Stimulated activated CD4-positive, alpha-beta T cell treated with anti-CD3 and anti-CD28 coated beads, Interleukin-4, amount 100 ng/mL, for 48 hours (primary cell): ENCODE measurements around the gene SYNCRIP.
"Not testable (repeated sequence)": the region's sequence is repeated elsewhere in the genome, so short reads cannot be mapped to it uniquely, and the experiment has no call there.

Source experiments
- DNase-seq, 2 donors: peaks; one replicate each; pipeline ENCODE4 v3.0.0-alpha.2; 2020; ENCODE audit warnings: low read depth in 2 of 2

The SYNCRIP gene

GRCh38 chr6:85594197-85594930 is 48.3 kb downstream of the SYNCRIP start:
- peak; percentile 32 to 44 for DNase-seq

- DNase-seq: peak; percentile 59 to 76
These were observed 49.1 kb downstream of the SYNCRIP start, which contains the start of gene SNX14 for GRCh38 chr6:85593438-85594196. SNX14 (minus strand) TSS chr6:85593858; CDS start chr6:85593718, 140 bp downstream.

GRCh38 chr6:85592033-85592432 is 50.7 kb downstream of the SYNCRIP start:
- no peak for DNase-seq

DNA sequence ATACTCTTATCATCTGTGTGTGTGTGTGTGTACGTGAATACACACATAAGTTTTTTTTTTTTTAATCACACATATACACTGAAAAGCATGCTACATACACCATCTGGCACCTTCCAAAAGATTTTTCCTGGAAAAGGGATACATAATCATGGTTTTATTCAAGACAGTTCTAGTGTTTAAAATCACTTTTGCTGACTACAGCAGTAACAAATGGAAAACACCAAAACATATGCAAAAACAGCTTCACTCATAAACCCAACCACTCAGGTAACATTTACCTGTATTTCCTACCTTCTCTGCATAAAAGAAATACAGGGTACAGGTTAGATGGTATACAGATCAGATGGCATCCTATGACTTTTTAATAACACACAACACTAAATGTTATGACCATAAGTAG is 51.5 kb downstream of the SYNCRIP start:
- no peak for DNase-seq

DNA sequence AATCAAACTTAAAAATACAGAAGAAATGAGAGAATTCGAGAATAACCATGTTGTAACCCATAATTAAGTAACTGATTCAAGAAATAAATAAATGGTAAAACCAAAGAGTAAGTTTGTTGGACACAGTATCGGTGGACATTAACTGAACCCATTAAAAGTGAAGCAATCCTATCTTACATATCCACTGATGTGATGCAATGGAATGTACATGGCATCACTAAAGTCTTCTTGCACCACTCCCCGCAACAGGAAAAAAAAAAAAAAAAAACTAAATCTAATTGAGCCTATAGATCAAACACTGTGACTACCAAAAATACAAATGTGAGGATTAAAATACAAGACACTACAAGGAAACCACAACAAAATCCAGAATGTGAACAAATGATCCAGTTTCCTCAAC is 56.9 kb downstream of the SYNCRIP start:
- DNase-seq: no peak

DNA sequence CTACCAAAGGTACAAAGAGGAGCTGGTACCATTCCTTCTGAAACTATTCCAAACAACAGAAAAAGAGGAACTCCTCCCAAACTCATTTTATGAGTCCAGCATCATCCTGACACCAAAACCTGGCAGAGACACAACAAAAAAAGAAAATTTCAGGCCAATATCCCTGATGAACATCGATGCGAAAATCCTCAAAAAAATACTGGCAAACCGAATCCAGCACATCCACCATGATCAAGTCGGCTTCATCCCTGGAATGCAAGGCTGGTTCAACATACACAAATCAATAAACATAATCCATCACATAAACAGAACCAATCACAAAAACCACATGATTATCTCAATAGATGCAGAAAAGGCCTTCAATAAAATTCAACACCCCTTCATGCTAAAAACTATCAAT is 59.9 kb downstream of the SYNCRIP start:
- not testable (repeated sequence) for DNase-seq

- DNase-seq: no peak
These were observed 61.1 kb downstream of the SYNCRIP start for GRCh38 chr6:85581572-85581971.

DNA sequence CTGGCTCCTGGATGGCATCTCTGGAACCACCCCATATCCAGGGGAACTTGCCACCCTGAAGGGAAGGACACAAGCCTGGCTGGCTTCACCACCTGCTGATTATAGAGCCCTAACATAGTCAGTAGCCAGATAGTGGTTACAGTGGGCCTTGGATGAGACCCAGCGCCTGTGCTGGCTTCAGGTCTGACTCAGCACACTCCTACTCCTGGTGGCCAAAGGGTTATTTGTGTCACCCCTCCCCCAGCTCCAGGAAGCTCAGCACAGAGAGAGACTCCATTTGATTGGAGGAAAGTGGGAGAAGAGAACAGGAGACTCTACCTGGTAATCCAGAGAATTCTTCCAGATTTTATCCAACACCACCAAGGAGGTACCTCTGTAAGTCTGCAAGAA is 61.8 kb downstream of the SYNCRIP start:
- no peak for DNase-seq

DNA sequence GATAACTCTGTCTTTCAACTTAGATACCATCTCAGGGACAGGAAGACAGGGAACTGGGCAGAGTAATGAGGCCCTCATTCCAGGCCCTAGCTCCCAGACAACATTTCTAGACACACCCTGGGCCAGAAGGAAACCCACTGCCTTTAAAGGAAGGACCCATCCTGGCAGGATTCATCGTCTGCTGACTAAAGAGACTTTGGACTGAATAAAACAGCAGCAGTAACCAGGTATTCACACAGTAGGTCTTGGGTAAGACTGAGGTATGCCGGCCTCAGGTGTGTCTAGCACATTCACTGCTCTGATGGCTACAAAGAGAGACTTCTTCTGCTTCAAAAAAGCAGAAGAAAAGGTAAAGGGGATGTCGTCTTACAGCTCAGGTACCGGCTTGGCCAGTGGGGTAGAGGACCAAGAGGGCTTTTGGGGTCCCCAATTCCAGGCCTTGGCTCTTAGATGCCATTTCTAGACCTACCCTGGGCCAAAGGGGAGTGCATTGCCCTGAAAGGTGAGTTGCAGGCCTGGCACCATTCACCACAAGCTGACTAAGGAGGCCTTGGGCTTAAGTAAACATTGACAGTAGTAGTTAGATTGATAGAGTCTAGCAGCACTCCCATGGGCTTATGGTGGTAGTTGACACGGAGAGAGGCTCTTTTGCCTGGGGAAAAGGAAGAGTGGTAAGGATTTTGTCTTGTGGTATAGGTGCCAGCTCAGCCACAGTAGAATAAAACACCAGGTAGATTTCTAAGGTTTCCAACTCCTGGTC is 62.4 kb downstream of the SYNCRIP start:
- no peak for DNase-seq

DNA sequence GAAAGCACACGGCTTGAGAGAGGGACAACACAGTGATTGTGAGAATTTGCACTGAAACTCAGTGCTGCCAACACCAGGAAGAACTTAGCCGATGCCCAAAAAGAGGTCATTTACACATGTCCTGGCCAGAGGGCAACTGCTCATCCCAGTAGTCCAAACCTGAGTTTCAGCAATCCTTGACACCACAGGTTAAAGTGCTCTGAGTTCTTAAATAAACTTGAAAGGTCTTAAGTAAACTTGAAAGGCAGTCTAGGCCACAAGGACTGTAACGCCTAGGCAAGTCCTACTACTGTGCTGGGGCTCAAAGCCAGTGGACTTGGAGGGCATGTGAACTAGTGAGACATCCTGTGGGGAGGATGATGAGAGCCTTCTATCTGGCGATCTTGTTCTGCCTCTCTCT is 63.1 kb downstream of the SYNCRIP start:
- DNase-seq: no peak

GRCh38 chr6:85576476-85576875 is 66.2 kb downstream of the SYNCRIP start:
- DNase-seq: no peak

DNA sequence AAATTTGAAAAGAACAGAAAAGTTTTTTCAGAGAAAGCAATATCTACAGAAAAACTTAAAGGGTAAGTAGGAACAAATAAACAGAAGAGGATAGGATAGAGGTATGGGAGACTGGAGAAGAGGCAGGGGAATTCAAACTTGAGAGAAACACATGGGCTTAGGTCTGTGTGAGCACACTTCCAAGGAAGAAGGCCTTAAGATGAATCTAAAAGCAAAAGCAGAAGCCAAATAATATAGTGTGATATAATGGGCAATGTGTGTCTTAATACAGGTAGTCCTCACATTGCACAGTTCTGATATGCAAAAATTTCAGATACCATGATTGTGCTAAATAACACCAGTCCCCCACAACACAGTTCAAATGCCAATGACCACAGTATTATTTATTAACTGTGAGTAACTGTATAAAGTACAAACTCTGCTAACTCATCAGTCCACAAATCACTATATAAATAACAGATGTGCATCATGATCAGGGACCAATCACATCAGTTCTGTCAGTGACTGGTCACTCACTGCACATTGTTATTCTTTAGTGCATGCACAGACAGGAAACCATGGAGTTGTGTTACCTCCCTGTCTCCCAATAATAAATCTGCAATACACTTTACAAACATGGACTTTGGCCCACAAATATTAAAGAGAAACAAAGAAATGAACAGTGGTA is 67.6 kb downstream of the SYNCRIP start:
- DNase-seq: no peak

- DNase-seq: no peak
These were observed 73.4 kb downstream of the SYNCRIP start for GRCh38 chr6:85569323-85569722.

DNA sequence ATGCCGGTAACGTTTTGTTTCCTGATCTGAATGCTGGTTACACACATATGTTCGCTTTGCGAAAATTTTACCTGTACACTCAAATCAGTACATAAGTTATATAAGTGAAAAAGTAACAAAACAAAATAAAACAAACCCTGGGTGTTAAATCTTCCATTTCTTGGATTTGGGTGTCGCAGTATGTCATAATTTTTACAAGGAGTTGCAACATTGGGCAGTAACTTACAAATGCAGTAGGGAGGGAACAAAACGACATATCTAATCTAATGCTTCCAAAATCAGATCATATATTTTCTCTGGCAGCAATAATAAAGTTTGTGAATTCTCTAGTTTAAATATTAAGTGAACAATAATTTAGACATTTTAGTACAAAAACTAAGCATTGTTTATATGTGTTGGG is 74.3 kb downstream of the SYNCRIP start:
- DNase-seq: no peak

- DNase-seq: no peak
These were observed 77.0 kb downstream of the SYNCRIP start for GRCh38 chr6:85565736-85566135.

- DNase-seq: not testable (repeated sequence)
These were observed 78.5 kb downstream of the SYNCRIP start for GRCh38 chr6:85564223-85564622.
